Measurements from ENCODE around the gene ZBTB20. TPM values are rescaled to one million over a fixed set of nuclear protein-coding genes. Genes with fewer than 3 reads are reported as not detected.
A peak's percentile ranks its signal among the peaks of the same experiment; 100 is the strongest.

The ZBTB20 gene
- polyA plus RNA-seq, 1 donor, result 1.1 TPM

DNA sequence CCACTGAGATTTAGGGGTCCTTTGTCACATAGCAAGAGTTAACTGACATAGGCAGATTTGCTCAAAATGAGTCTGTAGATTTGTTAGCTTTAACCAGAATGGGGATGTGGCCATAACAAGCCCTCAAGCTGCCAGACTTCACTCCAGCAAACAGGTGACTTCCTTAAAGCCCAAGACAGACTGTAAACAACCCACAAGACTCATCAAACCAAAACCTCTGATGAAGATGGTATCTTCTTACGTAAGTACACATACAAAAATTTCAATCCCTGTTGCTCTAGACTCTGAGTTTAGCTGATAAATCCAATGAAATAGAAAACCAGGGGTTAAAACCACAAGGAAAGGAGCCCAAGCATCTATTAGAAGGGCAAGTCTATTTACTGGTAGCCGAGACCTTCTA lies 18.2 kb upstream of the ZBTB20 start:
- H3K36me3 ChIP-seq (ENCODE audit: control insufficient read depth, insufficient read depth, low read length), result no peaks in the 10 kb centered on the region
- no peak overlapping the region for H3K27ac ChIP-seq (ENCODE audit: low read length)
- H3K9me3 ChIP-seq (ENCODE audit: control insufficient read depth, low read depth, low read length), result no peaks in the 10 kb centered on the region
- no peak for DNase-seq
- no CpG with 5 or more reads among the region's 2 CpGs for WGBS (ENCODE audit: insufficient coverage, low lambda C conversion rate)
- H3K4me3 ChIP-seq (ENCODE audit: low read length), result no peak overlapping the region
- no peaks in the 10 kb centered on the region for H3K4me1 ChIP-seq (ENCODE audit: control insufficient read depth, insufficient read depth, low read length)
- H3K27me3 ChIP-seq (ENCODE audit: control insufficient read depth, insufficient read depth, low read length), result no peaks in the 10 kb centered on the region

GRCh38 chr3:115164374-115165221 lies 17.5 kb upstream of the ZBTB20 start:
- Histone ChIP-seq H3K27ac (ENCODE audit: low read length) (no peak overlapping the region), H3K36me3 (ENCODE audit: control insufficient read depth, insufficient read depth, low read length) (no peaks in the 10 kb centered on the region), H3K27me3 (ENCODE audit: control insufficient read depth, insufficient read depth, low read length) (no peaks in the 10 kb centered on the region), H3K4me1 (ENCODE audit: control insufficient read depth, insufficient read depth, low read length) (no peaks in the 10 kb centered on the region), H3K9me3 (ENCODE audit: control insufficient read depth, low read depth, low read length) (no peaks in the 10 kb centered on the region), H3K4me3 (ENCODE audit: low read length) (no peak overlapping the region)
- DNase-seq, result no peak
- WGBS (ENCODE audit: insufficient coverage, low lambda C conversion rate), result 83% methylated on average over 1 of the region's 3 CpGs

DNA sequence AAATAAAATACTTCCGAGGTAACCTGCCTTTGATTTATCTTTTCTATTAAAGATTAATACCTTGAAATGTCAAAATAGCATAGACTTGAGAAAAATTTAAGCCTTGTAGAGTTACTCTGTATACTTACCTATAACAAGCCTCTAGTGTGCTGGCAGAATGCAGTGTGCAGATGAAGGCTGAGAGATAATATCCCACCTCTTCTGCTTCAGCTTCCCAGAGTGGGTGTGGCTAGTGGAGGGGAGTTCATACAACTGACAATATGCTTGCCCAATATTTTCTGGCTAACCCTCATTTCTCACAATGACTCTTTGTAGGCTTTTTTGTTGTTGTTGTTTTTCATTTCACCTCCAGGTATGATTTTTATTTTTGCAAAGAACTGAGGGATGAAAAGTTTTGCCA lies 15.7 kb upstream of the ZBTB20 start:
- H3K4me3 ChIP-seq (ENCODE audit: low read length), result no peak overlapping the region
- 100% methylated on average over 1 of the region's 1 CpG for WGBS (ENCODE audit: insufficient coverage, low lambda C conversion rate)
- no peaks in the 10 kb centered on the region for H3K4me1 ChIP-seq (ENCODE audit: control insufficient read depth, insufficient read depth, low read length)
- H3K27me3 ChIP-seq (ENCODE audit: control insufficient read depth, insufficient read depth, low read length), result no peaks in the 10 kb centered on the region
- H3K27ac ChIP-seq (ENCODE audit: low read length), result no peak overlapping the region
- no peaks in the 10 kb centered on the region for H3K36me3 ChIP-seq (ENCODE audit: control insufficient read depth, insufficient read depth, low read length)
- DNase-seq, result no peak
- no peaks in the 10 kb centered on the region for H3K9me3 ChIP-seq (ENCODE audit: control insufficient read depth, low read depth, low read length)

GRCh38 chr3:115161866-115162265 lies 14.8 kb upstream of the ZBTB20 start:
- DNase-seq, result no peak
- no peaks in the 10 kb centered on the region for H3K4me1 ChIP-seq (ENCODE audit: control insufficient read depth, insufficient read depth, low read length)
- H3K9me3 ChIP-seq (ENCODE audit: control insufficient read depth, low read depth, low read length), result no peaks in the 10 kb centered on the region
- no peak overlapping the region for H3K27ac ChIP-seq (ENCODE audit: low read length)
- no peak overlapping the region for H3K4me3 ChIP-seq (ENCODE audit: low read length)
- H3K27me3 ChIP-seq (ENCODE audit: control insufficient read depth, insufficient read depth, low read length), result no peaks in the 10 kb centered on the region
- 40% methylated on average over 1 of the region's 1 CpG for WGBS (ENCODE audit: insufficient coverage, low lambda C conversion rate)
- H3K36me3 ChIP-seq (ENCODE audit: control insufficient read depth, insufficient read depth, low read length), result no peaks in the 10 kb centered on the region

DNA sequence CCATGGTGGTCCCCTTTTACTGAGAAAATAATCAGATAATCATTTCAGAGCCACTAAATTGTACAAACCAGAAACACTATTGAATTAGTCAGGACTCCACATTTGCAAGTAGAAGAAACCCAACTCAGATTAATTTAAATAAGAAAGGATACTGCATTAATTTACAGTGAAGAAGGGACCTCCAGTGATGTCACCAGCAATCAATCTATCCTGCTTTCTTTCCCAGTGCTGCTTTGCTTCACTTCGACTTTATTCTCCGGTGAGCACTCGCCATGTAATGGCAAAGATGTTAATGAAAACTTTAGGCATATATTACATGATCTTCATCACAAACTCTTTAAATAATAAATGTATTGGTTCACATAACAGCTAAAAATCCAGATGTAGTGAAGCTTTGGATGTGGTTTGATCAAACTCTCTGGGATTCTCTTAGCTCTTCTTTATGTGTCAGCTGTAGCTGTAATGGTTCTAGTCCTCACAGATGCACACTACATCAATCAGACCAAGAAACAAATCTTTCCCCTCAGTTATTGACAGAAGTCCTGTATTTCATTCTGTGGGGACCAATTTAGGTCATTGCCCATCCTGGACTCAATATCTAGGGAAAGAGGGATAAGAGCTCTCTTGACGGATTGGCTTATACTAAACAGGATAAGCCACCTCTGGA lies 14.2 kb upstream of the ZBTB20 start:
- Histone ChIP-seq H3K4me1 (ENCODE audit: control insufficient read depth, insufficient read depth, low read length) (no peaks in the 10 kb centered on the region), H3K27ac (ENCODE audit: low read length) (no peak overlapping the region), H3K4me3 (ENCODE audit: low read length) (no peak overlapping the region), H3K27me3 (ENCODE audit: control insufficient read depth, insufficient read depth, low read length) (no peaks in the 10 kb centered on the region), H3K9me3 (ENCODE audit: control insufficient read depth, low read depth, low read length) (no peaks in the 10 kb centered on the region), H3K36me3 (ENCODE audit: control insufficient read depth, insufficient read depth, low read length) (no peaks in the 10 kb centered on the region)
- no peak for DNase-seq
- WGBS (ENCODE audit: insufficient coverage, low lambda C conversion rate), result 92% methylated on average over 2 of the region's 4 CpGs

GRCh38 chr3:115160295-115160694 lies 13.2 kb upstream of the ZBTB20 start:
- H3K27me3 ChIP-seq (ENCODE audit: control insufficient read depth, insufficient read depth, low read length), result no peaks in the 10 kb centered on the region
- H3K27ac ChIP-seq (ENCODE audit: low read length), result no peak overlapping the region
- no peak overlapping the region for H3K4me3 ChIP-seq (ENCODE audit: low read length)
- WGBS (ENCODE audit: insufficient coverage, low lambda C conversion rate), result no CpG with 5 or more reads among the region's 1 CpG
- no peak for DNase-seq
- no peaks in the 10 kb centered on the region for H3K9me3 ChIP-seq (ENCODE audit: control insufficient read depth, low read depth, low read length)
- H3K4me1 ChIP-seq (ENCODE audit: control insufficient read depth, insufficient read depth, low read length), result no peaks in the 10 kb centered on the region
- H3K36me3 ChIP-seq (ENCODE audit: control insufficient read depth, insufficient read depth, low read length), result no peaks in the 10 kb centered on the region

DNA sequence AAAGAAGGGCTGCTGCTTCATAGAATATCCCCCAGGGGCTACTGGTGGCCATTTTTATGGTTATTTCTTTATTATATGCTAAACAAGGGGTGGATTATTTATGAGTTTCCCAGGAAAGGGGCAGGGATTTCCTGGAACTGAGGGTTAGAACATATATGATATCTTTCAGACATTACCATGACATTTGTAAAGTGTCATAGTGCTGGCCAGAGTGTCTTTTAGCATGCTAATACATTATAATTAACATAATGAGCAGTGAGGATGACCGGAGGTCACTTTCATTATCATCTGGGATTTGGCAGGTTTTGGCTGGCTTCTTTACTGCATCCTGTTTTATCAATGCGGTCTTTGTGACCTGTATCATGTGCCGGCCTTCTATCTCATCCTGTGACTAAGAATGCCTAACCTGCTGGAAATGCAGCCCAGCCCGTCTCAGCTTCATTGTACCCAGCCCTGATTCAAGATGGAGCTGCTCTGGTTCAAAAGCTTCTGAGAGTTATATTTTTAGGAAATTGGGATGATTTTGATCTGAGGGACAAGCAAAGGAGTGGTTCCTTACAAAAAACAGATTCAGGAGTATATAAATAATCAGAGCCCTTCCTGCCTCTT lies 9.1 kb upstream of the ZBTB20 start:
- Histone ChIP-seq H3K27me3 (ENCODE audit: control insufficient read depth, insufficient read depth, low read length) (no peaks in the 10 kb centered on the region), H3K4me1 (ENCODE audit: control insufficient read depth, insufficient read depth, low read length) (no peaks in the 10 kb centered on the region), H3K36me3 (ENCODE audit: control insufficient read depth, insufficient read depth, low read length) (no peaks in the 10 kb centered on the region), H3K27ac (ENCODE audit: low read length) (no peak overlapping the region), H3K4me3 (ENCODE audit: low read length) (no peak overlapping the region), H3K9me3 (ENCODE audit: control insufficient read depth, low read depth, low read length) (no peaks in the 10 kb centered on the region)
- no CpG with 5 or more reads among the region's 4 CpGs for WGBS (ENCODE audit: insufficient coverage, low lambda C conversion rate)
- DNase-seq, result no peak

GRCh38 chr3:115154611-115155010 lies 7.5 kb upstream of the ZBTB20 start:
- Histone ChIP-seq H3K9me3 (ENCODE audit: control insufficient read depth, low read depth, low read length) (no peaks in the 10 kb centered on the region), H3K27ac (ENCODE audit: low read length) (no peak overlapping the region), H3K36me3 (ENCODE audit: control insufficient read depth, insufficient read depth, low read length) (no peaks in the 10 kb centered on the region), H3K27me3 (ENCODE audit: control insufficient read depth, insufficient read depth, low read length) (no peaks in the 10 kb centered on the region), H3K4me1 (ENCODE audit: control insufficient read depth, insufficient read depth, low read length) (no peaks in the 10 kb centered on the region), H3K4me3 (ENCODE audit: low read length) (no peak overlapping the region)
- WGBS (ENCODE audit: insufficient coverage, low lambda C conversion rate), result 80% methylated on average over 2 of the region's 3 CpGs
- DNase-seq, result no peak

DNA sequence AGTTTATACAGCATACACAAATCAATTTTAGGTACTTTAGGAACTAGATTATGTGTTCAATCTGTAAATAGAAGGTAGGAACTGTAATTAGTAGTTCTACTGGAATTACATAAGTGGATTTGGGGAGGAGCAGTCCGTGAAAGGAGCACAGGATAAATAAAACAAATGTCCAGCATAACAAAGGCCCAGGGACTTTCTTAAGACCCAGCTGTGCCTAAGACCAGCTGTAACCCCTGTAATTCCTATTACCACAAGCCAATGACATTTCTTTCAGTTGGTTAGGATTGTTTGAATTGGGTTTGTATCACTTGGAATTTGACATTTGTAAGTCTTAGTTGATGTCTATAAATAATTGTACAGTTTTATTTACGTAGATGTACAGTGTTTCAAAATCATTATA lies 4.8 kb upstream of the ZBTB20 start:
- Histone ChIP-seq H3K36me3 (ENCODE audit: control insufficient read depth, insufficient read depth, low read length) (no peaks in the 10 kb centered on the region), H3K27me3 (ENCODE audit: control insufficient read depth, insufficient read depth, low read length) (no peaks in the 10 kb centered on the region), H3K4me3 (ENCODE audit: low read length) (no peak overlapping the region), H3K27ac (ENCODE audit: low read length) (no peak overlapping the region), H3K4me1 (ENCODE audit: control insufficient read depth, insufficient read depth, low read length) (peaks cover 4% of the 10 kb centered on the region), H3K9me3 (ENCODE audit: control insufficient read depth, low read depth, low read length) (no peaks in the 10 kb centered on the region)
- 90% methylated on average over 1 of the region's 2 CpGs for WGBS (ENCODE audit: insufficient coverage, low lambda C conversion rate)
- no peak for DNase-seq

DNA sequence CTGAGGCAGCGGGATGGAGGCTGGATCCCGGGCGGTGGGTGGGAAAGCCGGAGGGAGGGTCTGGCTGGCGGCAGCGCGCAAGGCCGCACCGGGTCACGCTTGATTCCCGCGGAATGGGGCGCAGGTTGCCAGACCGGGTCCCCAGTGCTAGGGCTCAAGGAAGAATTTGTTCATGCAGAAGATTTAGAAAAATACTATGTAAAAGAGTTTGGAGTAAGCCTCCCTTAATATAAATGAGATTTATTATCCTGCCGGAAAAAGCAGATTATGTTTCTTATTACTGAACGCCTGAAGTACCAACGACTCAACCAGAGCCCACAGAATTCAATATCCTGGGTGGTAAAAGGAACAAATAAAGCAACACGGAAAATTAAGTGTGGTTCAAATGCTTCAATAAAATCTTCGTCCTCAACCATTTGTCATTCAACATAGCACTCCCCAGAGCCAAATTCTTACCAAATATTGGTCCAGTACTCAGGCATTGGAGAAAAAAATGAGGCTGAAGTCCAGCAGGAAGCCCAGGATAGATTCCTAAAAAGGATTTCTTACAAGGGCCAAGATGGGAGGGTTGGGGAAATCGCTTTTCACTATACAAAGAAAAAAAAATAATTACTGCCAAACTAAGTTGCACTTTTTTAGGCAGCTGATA lies 1.2 kb upstream of the ZBTB20 start:
- no peak for DNase-seq
- 19% methylated on average over 4 of the region's 20 CpGs for WGBS (ENCODE audit: insufficient coverage, low lambda C conversion rate)

More for the DNA sequence above, 1.2 kb upstream of the ZBTB20 start:
- Histone ChIP-seq H3K27me3 (ENCODE audit: control insufficient read depth, insufficient read depth, low read length) (no peaks in the 10 kb centered on the region), H3K4me3 (ENCODE audit: low read length) (peak overlapping the region; percentile 61), H3K9me3 (ENCODE audit: control insufficient read depth, low read depth, low read length) (no peaks in the 10 kb centered on the region), H3K27ac (ENCODE audit: low read length) (peak overlapping the region; percentile 82), H3K4me1 (ENCODE audit: control insufficient read depth, insufficient read depth, low read length) (peaks cover 4% of the 10 kb centered on the region), H3K36me3 (ENCODE audit: control insufficient read depth, insufficient read depth, low read length) (no peaks in the 10 kb centered on the region)
